DND-41 (cell line): Measurements from ENCODE around the gene CDH19.

Experiments used
- ATAC-seq: fragments of 200-7000 bp; cut with Tn5 transposase; 3 replicates; pipeline ENCODE4 v1.9.1; 2021; ENCODE audit warnings: low read depth; ENCODE audit not compliant: insufficient read depth
- DNase-seq: peaks from one replicate; pipeline ENCODE4 v3.0.0-alpha.2; 2020
- H2AFZ ChIP-seq: 2 replicates; pipeline ENCODE4 v1.6.0; 2012; ENCODE audit warnings: low read depth, low read length
- H3K27ac ChIP-seq: 2 replicates; pipeline ENCODE4 v1.5.1; 2012; ENCODE audit warnings: low read length, inconsistent platforms
- H3K27me3 ChIP-seq: fragments of 200-600 bp; sonication (generic); 2 replicates; pipeline ENCODE4 v1.6.0; 2012; ENCODE audit warnings: low read length, mild to moderate bottlenecking, inconsistent platforms; ENCODE audit not compliant: insufficient read depth, poor library complexity
- H3K36me3 ChIP-seq: 2 replicates; pipeline ENCODE4 v1.5.1; 2012; ENCODE audit warnings: low read length, inconsistent platforms; ENCODE audit not compliant: insufficient read depth
- H3K4me1 ChIP-seq: 2 replicates; pipeline ENCODE4 v1.5.1; 2012; ENCODE audit warnings: mild to moderate bottlenecking, low read length; ENCODE audit not compliant: insufficient read depth
- H3K4me2 ChIP-seq: 2 replicates; pipeline ENCODE4 v1.6.0; 2012; ENCODE audit warnings: mild to moderate bottlenecking, moderate library complexity, low read length, inconsistent platforms; ENCODE audit not compliant: insufficient read depth
- H3K4me3 ChIP-seq, 2 experiments: fragments of 200-600 bp in 1 of 2; shearing (Covaris generic) in 1 of 2; 2 replicates each; pipeline ENCODE4 v1.5.1; 2012 to 2016; ENCODE audit warnings: inconsistent platforms in 2 of 2, low read length in 2 of 2, mild to moderate bottlenecking in 2 of 2, low read depth in 1 of 2, moderate library complexity in 1 of 2
- H3K79me2 ChIP-seq: 2 replicates; pipeline ENCODE4 v1.6.0; 2012; ENCODE audit warnings: low read length, inconsistent platforms; ENCODE audit not compliant: insufficient read depth
- H3K9ac ChIP-seq: 2 replicates; pipeline ENCODE4 v1.6.0; 2012; ENCODE audit warnings: low read depth, mild to moderate bottlenecking, inconsistent platforms, low read length, moderate library complexity
- H3K9me3 ChIP-seq: 2 replicates; pipeline ENCODE4 v1.5.1; 2012; ENCODE audit warnings: low read length, moderate library complexity, mild to moderate bottlenecking, inconsistent platforms; ENCODE audit not compliant: insufficient read depth, severe bottlenecking
- H4K20me1 ChIP-seq: 2 replicates; pipeline ENCODE4 v1.6.0; 2012; ENCODE audit warnings: low read length; ENCODE audit not compliant: insufficient read depth
- CTCF ChIP-seq: IDR thresholded peaks from 2 replicates; pipeline ENCODE4 v1.5.1; 2012; ENCODE audit warnings: borderline replicate concordance, low read length, moderate library complexity, mild to moderate bottlenecking; ENCODE audit not compliant: poor library complexity, severe bottlenecking; ENCODE audit errors: extremely low read depth
- EZH2 ChIP-seq: IDR thresholded peaks from 3 replicates; pipeline ENCODE4 v1.6.1; 2012; ENCODE audit warnings: borderline replicate concordance, low read depth, mild to moderate bottlenecking, moderate library complexity, low read length, inconsistent platforms; ENCODE audit not compliant: severe bottlenecking

CDH19 gene

GRCh38 chr18:66523219-66523991 is 80.5 kb downstream of the CDH19 start:
- Histone ChIP-seq H3K79me2 (no peaks in the 10 kb centered on the region), H3K9ac (no peak overlapping the region), H3K4me1 (no peaks in the 10 kb centered on the region), H2AFZ (no peak overlapping the region), H3K36me3 (no peaks in the 10 kb centered on the region), H3K27ac (no peak overlapping the region), H3K4me2 (no peak overlapping the region), H3K9me3 (no peaks in the 10 kb centered on the region), H3K4me3 (no peak overlapping the region), H3K27me3 (no peaks in the 10 kb centered on the region), H4K20me1 (no peaks in the 10 kb centered on the region)
- TF ChIP-seq EZH2 (no peak), CTCF (no peak)
- DNase-seq: no peak
- no peak for ATAC-seq

- no peaks in the 10 kb centered on the region for H3K9me3 ChIP-seq
- no peak overlapping the region for H3K9ac ChIP-seq
- ATAC-seq: no peak
- TF ChIP-seq CTCF (no peak), EZH2 (no peak)
- no peak for DNase-seq
- H3K36me3 ChIP-seq: no peaks in the 10 kb centered on the region
- no peak overlapping the region for H3K4me2 ChIP-seq
- H3K27ac ChIP-seq: no peak overlapping the region
- H4K20me1 ChIP-seq: no peaks in the 10 kb centered on the region
- no peaks in the 10 kb centered on the region for H3K79me2 ChIP-seq
- H2AFZ ChIP-seq: no peak overlapping the region
- no peaks in the 10 kb centered on the region for H3K27me3 ChIP-seq
- H3K4me1 ChIP-seq: no peaks in the 10 kb centered on the region
- no peak overlapping the region for H3K4me3 ChIP-seq
These were observed 89.9 kb downstream of the CDH19 start for GRCh38 chr18:66513996-66514395.

GRCh38 chr18:66511792-66512191 is 92.1 kb downstream of the CDH19 start:
- H3K9me3 ChIP-seq: no peaks in the 10 kb centered on the region
- no peak for ATAC-seq

More at GRCh38 chr18:66511792-66512191, 92.1 kb downstream of the CDH19 start:
- H4K20me1 ChIP-seq: no peaks in the 10 kb centered on the region
- no peak overlapping the region for H3K27ac ChIP-seq
- no peaks in the 10 kb centered on the region for H3K27me3 ChIP-seq
- H3K4me1 ChIP-seq: no peaks in the 10 kb centered on the region
- H3K4me2 ChIP-seq: no peak overlapping the region
- TF ChIP-seq CTCF (no peak), EZH2 (no peak)
- no peak overlapping the region for H3K4me3 ChIP-seq
- DNase-seq: no peak
- no peaks in the 10 kb centered on the region for H3K36me3 ChIP-seq
- no peak overlapping the region for H2AFZ ChIP-seq
- H3K79me2 ChIP-seq: no peaks in the 10 kb centered on the region
- no peak overlapping the region for H3K9ac ChIP-seq
